GM12892 (cell line): ENCODE data around the gene EHBP1.

Experiments used
- POLR2A ChIP-seq: IDR thresholded peaks from 2 replicates; pipeline ENCODE4 v1.6.1; 2011; ENCODE audit warnings: low read depth, low read length, control low read depth
- POLR2AphosphoS5 ChIP-seq: IDR thresholded peaks from 2 replicates; pipeline ENCODE4 v1.6.1; 2011; ENCODE audit warnings: low read depth, low read length, control low read depth
- TAF1 ChIP-seq: IDR thresholded peaks from 2 replicates; pipeline ENCODE4 v1.6.1; 2011; ENCODE audit warnings: low read depth, mild to moderate bottlenecking, control low read depth, low read length, borderline replicate concordance

- TF ChIP-seq POLR2A (no peak), POLR2AphosphoS5 (no peak), TAF1 (no peak)
Measured at GRCh38 chr2:62871506-62871905, 166.0 kb downstream of the EHBP1 start.
